Adrenal gland (tissue), 5 donors: ENCODE measurements around the gene SPRYD7.

Experiments
- CTCF ChIP-seq, 6 experiments: fragments of 450-650 bp in 4 of 6; fragments of 200-600 bp in 2 of 6; sonication (generic) in 1 of 6; IDR thresholded peaks; 1 replicate in 5 of 6; 2 replicates in 1 of 6; pipeline versions ENCODE4 v1.5.1 to v1.8.0; 2016 to 2021; ENCODE audit warnings: antibody characterized with exemption in 6 of 6, mild to moderate bottlenecking in 2 of 6, moderate library complexity in 1 of 6
- POLR2A ChIP-seq, 2 donors: fragments of 450-650 bp; IDR thresholded peaks; one replicate each; pipeline ENCODE4 v1.6.1; 2017; ENCODE audit warnings: antibody characterized with exemption in 2 of 2, mild to moderate bottlenecking in 2 of 2, moderate library complexity in 1 of 2
- donor health status: DM: no; HTN: no; CAD: no.

GRCh38 chr13:49932868-49933267, 3.3 kb downstream of the SPRYD7 start:
- TF ChIP-seq CTCF (IDR thresholded peaks at IDR 0.05) (no peak), POLR2A (IDR thresholded peaks at IDR 0.05) (no peak)
